GF-D8 (cell line): ENCODE measurements around the gene PRR18.

Experiments used
- DNase-seq: peaks from one replicate; lab custom pipeline; 2025; lab: John Stamatoyannopoulos, UW

Gene PRR18

GRCh38 chr6:166274739-166275370, 33.3 kb downstream of the PRR18 start:
- no peak for DNase-seq

- no peak for DNase-seq
Observed at GRCh38 chr6:166274163-166274562, 34.0 kb downstream of the PRR18 start.

GRCh38 chr6:166271376-166271765, 36.8 kb downstream of the PRR18 start:
- DNase-seq: no peak

GRCh38 chr6:166270706-166271375, 37.4 kb downstream of the PRR18 start:
- DNase-seq: no peak

GRCh38 chr6:166269301-166270039, 38.7 kb downstream of the PRR18 start:
- DNase-seq: no peak

GRCh38 chr6:166268431-166268830, 39.8 kb downstream of the PRR18 start:
- no peak for DNase-seq

GRCh38 chr6:166267526-166267925, 40.7 kb downstream of the PRR18 start:
- no peak for DNase-seq

GRCh38 chr6:166266336-166266735, 41.9 kb downstream of the PRR18 start:
- no peak for DNase-seq

- no peak for DNase-seq
Observed at GRCh38 chr6:166262743-166263515, 45.3 kb downstream of the PRR18 start.

GRCh38 chr6:166259296-166259977, 48.8 kb downstream of the PRR18 start:
- DNase-seq: peak; percentile 36

- DNase-seq: peak; percentile 69
Observed at GRCh38 chr6:166258854-166259276, 49.3 kb downstream of the PRR18 start.

- DNase-seq: no peak
Observed at GRCh38 chr6:166257911-166258318, 50.3 kb downstream of the PRR18 start.
